Upper lobe of right lung (tissue), 1 donor: Measurements from ENCODE around the gene WDR7. TPM values are rescaled to one million over a fixed set of nuclear protein-coding genes. Genes with fewer than 3 reads are reported as not detected.

ENCODE experiments used
- ATAC-seq: fragments of 200-7000 bp; cut with Tn5 transposase; one replicate; pipeline ENCODE4 v1.9.1; 2020; ENCODE audit warnings: mild to moderate bottlenecking, moderate library complexity
- DNase-seq: peaks from one replicate; pipeline ENCODE4 v3.0.0-alpha.2; 2020
- H3K27ac ChIP-seq: fragments of 200-600 bp; one replicate; pipeline ENCODE4 v1.8.0; 2022
- H3K27me3 ChIP-seq: fragments of 200-600 bp; one replicate; pipeline ENCODE4 v1.8.0; 2022; ENCODE audit warnings: mild to moderate bottlenecking
- H3K36me3 ChIP-seq: fragments of 200-600 bp; one replicate; pipeline ENCODE4 v1.8.0; 2022
- H3K4me1 ChIP-seq: fragments of 200-600 bp; one replicate; pipeline ENCODE4 v1.8.0; 2022
- H3K4me3 ChIP-seq: fragments of 200-600 bp; one replicate; pipeline ENCODE4 v1.8.0; 2022; ENCODE audit warnings: mild to moderate bottlenecking
- H3K9me3 ChIP-seq: fragments of 200-600 bp; one replicate; pipeline ENCODE4 v1.8.0; 2022
- CTCF ChIP-seq: fragments of 200-600 bp; IDR thresholded peaks from one replicate; pipeline ENCODE4 v1.8.0; 2022; ENCODE audit warnings: antibody characterized with exemption
- intact Hi-C: fragments of 100-400 bp; cut with DNase I; formaldehyde crosslinking; loops from one replicate; pipeline ENCODE4 v1.11.0; 2022
- total RNA-seq: library from RNA; stranded (reverse); fragmentation: NEBNext Ultra II Directional; extraction: Animal tissue kit (Norgen Biotek cat#: 25700); gene quantifications from one replicate; pipeline ENCODE4 v1.2.1, GENCODE V29; 2021
- donor health status: DM: no; HTN: yes; CAD: no; lungs with severe emphysema.

Gene WDR7
- total RNA-seq, 1 donor from 2014 or later: 30.7 TPM

- no peaks in the 10 kb centered on the region for H3K36me3 ChIP-seq
- no peaks in the 10 kb centered on the region for H3K27me3 ChIP-seq
- H3K9me3 ChIP-seq: no peaks in the 10 kb centered on the region
- H3K27ac ChIP-seq: no peak overlapping the region
- H3K4me3 ChIP-seq: no peak overlapping the region
- intact Hi-C loops: no loop called here
- no peak for TF ChIP-seq CTCF
- ATAC-seq (no peak), DNase-seq (no peak)
- H3K4me1 ChIP-seq: no peaks in the 10 kb centered on the region
Observed at GRCh38 chr18:56723706-56724105, 72.5 kb downstream of the WDR7 start.

GRCh38 chr18:56726906-56727305, 75.7 kb downstream of the WDR7 start:
- Histone ChIP-seq H3K4me3 (no peak overlapping the region), H3K36me3 (no peaks in the 10 kb centered on the region), H3K9me3 (no peaks in the 10 kb centered on the region), H3K27ac (no peak overlapping the region), H3K27me3 (no peaks in the 10 kb centered on the region), H3K4me1 (no peaks in the 10 kb centered on the region)
- TF ChIP-seq CTCF: no peak
- intact Hi-C loops: no loop called here
- no peak for ATAC-seq
- DNase-seq: no peak

- Histone ChIP-seq H3K4me1 (no peaks in the 10 kb centered on the region), H3K27me3 (no peaks in the 10 kb centered on the region), H3K9me3 (no peaks in the 10 kb centered on the region), H3K36me3 (no peaks in the 10 kb centered on the region), H3K27ac (no peak overlapping the region), H3K4me3 (no peak overlapping the region)
- DNase-seq (no peak), ATAC-seq (no peak)
- TF ChIP-seq CTCF: no peak
- intact Hi-C loops: no loop called here
Observed at GRCh38 chr18:56727399-56727798, 76.2 kb downstream of the WDR7 start.

- intact Hi-C loops: no loop called here
- no peak overlapping the region for H3K4me3 ChIP-seq
- no peak for TF ChIP-seq CTCF
- no peak for DNase-seq
- H3K27ac ChIP-seq: no peak overlapping the region
- ATAC-seq: no peak
- H3K9me3 ChIP-seq: no peaks in the 10 kb centered on the region
- H3K27me3 ChIP-seq: no peaks in the 10 kb centered on the region
- H3K4me1 ChIP-seq: no peaks in the 10 kb centered on the region
- H3K36me3 ChIP-seq: no peaks in the 10 kb centered on the region
Observed at GRCh38 chr18:56728741-56729140, 77.6 kb downstream of the WDR7 start.

GRCh38 chr18:56738184-56738583, 87.0 kb downstream of the WDR7 start:
- Histone ChIP-seq H3K4me1 (no peaks in the 10 kb centered on the region), H3K27ac (no peak overlapping the region), H3K9me3 (no peaks in the 10 kb centered on the region), H3K27me3 (no peaks in the 10 kb centered on the region), H3K4me3 (no peak overlapping the region), H3K36me3 (no peaks in the 10 kb centered on the region)
- ATAC-seq (no peak), DNase-seq (no peak)
- intact Hi-C loops: no loop called here
- no peak for TF ChIP-seq CTCF

GRCh38 chr18:56739731-56740130, 88.6 kb downstream of the WDR7 start:
- Histone ChIP-seq H3K4me1 (no peaks in the 10 kb centered on the region), H3K36me3 (no peaks in the 10 kb centered on the region), H3K27me3 (no peaks in the 10 kb centered on the region), H3K4me3 (no peak overlapping the region), H3K9me3 (no peaks in the 10 kb centered on the region), H3K27ac (no peak overlapping the region)
- intact Hi-C loops: no loop called here
- ATAC-seq: no peak
- no peak for DNase-seq
- no peak for TF ChIP-seq CTCF
